Upper lobe of right lung (tissue), 1 donor: ENCODE results near the gene TBRG4. TPM values are rescaled to one million over a fixed set of nuclear protein-coding genes. Genes with fewer than 3 reads are reported as not detected.

Source experiments
- ATAC-seq: fragments of 200-7000 bp; cut with Tn5 transposase; one replicate; pipeline ENCODE4 v1.9.1; 2020; ENCODE audit warnings: mild to moderate bottlenecking, moderate library complexity
- DNase-seq: peaks from one replicate; pipeline ENCODE4 v3.0.0-alpha.2; 2020
- H3K27ac ChIP-seq: fragments of 200-600 bp; one replicate; pipeline ENCODE4 v1.8.0; 2022
- H3K27me3 ChIP-seq: fragments of 200-600 bp; one replicate; pipeline ENCODE4 v1.8.0; 2022; ENCODE audit warnings: mild to moderate bottlenecking
- H3K36me3 ChIP-seq: fragments of 200-600 bp; one replicate; pipeline ENCODE4 v1.8.0; 2022
- H3K4me1 ChIP-seq: fragments of 200-600 bp; one replicate; pipeline ENCODE4 v1.8.0; 2022
- H3K4me3 ChIP-seq: fragments of 200-600 bp; one replicate; pipeline ENCODE4 v1.8.0; 2022; ENCODE audit warnings: mild to moderate bottlenecking
- H3K9me3 ChIP-seq: fragments of 200-600 bp; one replicate; pipeline ENCODE4 v1.8.0; 2022
- intact Hi-C: fragments of 100-400 bp; cut with DNase I; formaldehyde crosslinking; loops from one replicate; pipeline ENCODE4 v1.11.0; 2022
- total RNA-seq: library from RNA; stranded (reverse); fragmentation: NEBNext Ultra II Directional; extraction: Animal tissue kit (Norgen Biotek cat#: 25700); gene quantifications from one replicate; pipeline ENCODE4 v1.2.1, GENCODE V29; 2021
- TF ChIP-seq, protein P1 (sequence below): fragments of 200-600 bp; IDR thresholded peaks from one replicate; pipeline ENCODE4 v1.8.0; 2022; ENCODE audit warnings: antibody characterized with exemption
- donor health status: DM: no; HTN: yes; CAD: no; lungs with severe emphysema.

TBRG4 gene
- total RNA-seq, 1 donor from 2014 or later = 59.4 TPM

DNA sequence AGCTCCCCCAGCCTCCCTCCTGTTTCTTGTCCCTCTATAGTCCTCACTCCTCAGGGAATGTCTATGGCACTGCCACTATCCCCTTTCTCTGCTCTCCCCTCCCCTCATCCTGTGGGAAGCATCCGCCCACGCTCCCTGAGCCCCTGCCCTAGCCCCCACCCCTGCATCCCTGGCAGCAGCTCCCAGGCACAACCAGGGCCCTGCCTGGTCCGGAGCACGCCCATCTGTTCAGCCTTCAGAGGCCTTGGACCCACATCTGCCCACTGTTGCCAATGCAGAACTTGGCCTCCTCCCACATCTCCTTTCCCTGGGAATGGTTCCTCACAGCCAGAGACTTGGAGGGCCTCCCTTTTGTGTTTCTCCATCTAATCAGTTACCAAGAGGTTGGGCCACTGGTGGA, 20.4 kb upstream of the TBRG4 start:
- Histone ChIP-seq H3K36me3 (no peaks in the 10 kb centered on the region), H3K9me3 (no peaks in the 10 kb centered on the region), H3K27ac (no peak overlapping the region), H3K4me1 (no peaks in the 10 kb centered on the region), H3K4me3 (no peak overlapping the region), H3K27me3 (no peaks in the 10 kb centered on the region)
- no peak for DNase-seq
- intact Hi-C loops = no loop called here
- TF ChIP-seq, protein P1, sequence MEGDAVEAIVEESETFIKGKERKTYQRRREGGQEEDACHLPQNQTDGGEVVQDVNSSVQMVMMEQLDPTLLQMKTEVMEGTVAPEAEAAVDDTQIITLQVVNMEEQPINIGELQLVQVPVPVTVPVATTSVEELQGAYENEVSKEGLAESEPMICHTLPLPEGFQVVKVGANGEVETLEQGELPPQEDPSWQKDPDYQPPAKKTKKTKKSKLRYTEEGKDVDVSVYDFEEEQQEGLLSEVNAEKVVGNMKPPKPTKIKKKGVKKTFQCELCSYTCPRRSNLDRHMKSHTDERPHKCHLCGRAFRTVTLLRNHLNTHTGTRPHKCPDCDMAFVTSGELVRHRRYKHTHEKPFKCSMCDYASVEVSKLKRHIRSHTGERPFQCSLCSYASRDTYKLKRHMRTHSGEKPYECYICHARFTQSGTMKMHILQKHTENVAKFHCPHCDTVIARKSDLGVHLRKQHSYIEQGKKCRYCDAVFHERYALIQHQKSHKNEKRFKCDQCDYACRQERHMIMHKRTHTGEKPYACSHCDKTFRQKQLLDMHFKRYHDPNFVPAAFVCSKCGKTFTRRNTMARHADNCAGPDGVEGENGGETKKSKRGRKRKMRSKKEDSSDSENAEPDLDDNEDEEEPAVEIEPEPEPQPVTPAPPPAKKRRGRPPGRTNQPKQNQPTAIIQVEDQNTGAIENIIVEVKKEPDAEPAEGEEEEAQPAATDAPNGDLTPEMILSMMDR = no peak
- no peak for ATAC-seq

DNA sequence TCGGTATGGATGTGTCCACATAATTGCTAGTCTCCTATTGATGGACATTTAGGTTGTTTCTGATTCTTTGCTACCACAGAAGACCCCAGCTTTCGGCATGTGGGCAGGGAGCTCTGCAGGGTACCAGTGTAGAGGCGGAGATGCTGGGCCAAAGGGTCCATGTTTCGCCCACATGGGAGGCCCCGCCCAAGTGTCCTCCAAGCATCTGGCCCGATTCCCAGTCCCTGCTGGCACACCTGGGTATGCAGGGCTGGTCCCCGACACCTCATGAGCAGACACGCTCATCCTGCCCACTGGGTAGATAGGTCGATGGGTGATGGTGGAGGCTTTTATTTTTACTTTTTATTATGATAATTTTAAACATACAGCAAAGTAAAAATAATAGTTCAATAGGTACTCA, 19.4 kb upstream of the TBRG4 start:
- TF ChIP-seq, protein P1 = no peak
- Histone ChIP-seq H3K9me3 (no peaks in the 10 kb centered on the region), H3K27me3 (no peaks in the 10 kb centered on the region), H3K4me1 (no peaks in the 10 kb centered on the region), H3K36me3 (no peaks in the 10 kb centered on the region), H3K27ac (no peak overlapping the region), H3K4me3 (no peak overlapping the region)
- DNase-seq (no peak), ATAC-seq (no peak)
- intact Hi-C loops = no loop called here

DNA sequence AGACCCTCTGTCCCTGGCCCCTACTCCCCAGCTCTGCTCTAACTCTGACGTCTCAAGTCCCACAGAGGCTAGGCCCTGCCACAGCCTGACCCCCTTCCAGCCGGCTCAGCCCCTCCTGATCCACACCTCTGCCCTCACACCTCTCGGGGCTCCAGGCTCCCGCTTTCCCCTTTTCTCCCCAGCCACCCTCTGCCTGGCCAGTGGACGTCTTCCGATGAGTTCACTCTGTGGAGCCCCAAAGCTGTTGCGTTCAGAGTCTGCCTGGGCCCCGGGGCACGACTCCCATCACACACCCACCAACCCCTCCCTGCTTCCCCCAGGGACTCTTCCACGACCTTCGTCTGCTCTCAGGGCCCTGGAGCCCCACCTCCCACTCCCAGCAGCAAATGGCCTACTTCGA, 18.4 kb upstream of the TBRG4 start:
- Histone ChIP-seq H3K4me1 (no peaks in the 10 kb centered on the region), H3K36me3 (no peaks in the 10 kb centered on the region), H3K9me3 (no peaks in the 10 kb centered on the region), H3K27ac (no peak overlapping the region), H3K4me3 (no peak overlapping the region), H3K27me3 (no peaks in the 10 kb centered on the region)
- TF ChIP-seq, protein P1 = no peak
- no peak for DNase-seq
- no peak for ATAC-seq
- intact Hi-C loops = no loop called here

DNA sequence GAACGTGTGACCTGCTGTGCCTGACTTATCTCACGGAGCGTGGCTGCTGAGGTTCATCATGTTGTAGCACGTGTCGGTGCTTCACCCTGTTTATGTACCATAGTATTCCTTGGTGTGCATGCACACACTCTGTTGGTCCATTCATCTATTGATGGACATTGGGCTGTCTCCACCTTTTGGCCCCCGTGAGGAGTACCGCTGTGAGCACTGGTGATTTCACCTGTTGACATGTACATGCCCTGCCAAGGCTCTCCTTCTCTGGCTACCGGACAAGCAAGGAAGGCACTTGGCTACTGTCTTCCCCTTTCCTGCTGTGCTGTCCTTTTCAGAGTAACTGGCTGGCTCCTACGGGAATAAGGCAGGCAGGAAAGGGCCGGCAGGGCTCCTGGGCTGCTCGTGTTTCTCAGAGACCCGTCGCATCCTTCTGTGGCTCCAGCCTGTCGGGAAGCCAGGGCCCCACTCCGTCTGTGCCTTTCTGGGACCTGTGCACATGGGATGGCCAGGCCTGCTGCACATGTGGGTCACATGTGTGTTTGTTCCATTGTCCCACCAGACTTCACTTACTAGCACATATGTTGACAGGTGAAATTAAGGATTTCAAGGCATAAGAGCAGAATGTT, 17.8 kb upstream of the TBRG4 start:
- H3K27me3 ChIP-seq = no peaks in the 10 kb centered on the region
- no peaks in the 10 kb centered on the region for H3K9me3 ChIP-seq
- intact Hi-C loops = no loop called here
- H3K36me3 ChIP-seq = no peaks in the 10 kb centered on the region
- no peak overlapping the region for H3K4me3 ChIP-seq
- no peaks in the 10 kb centered on the region for H3K4me1 ChIP-seq
- ATAC-seq (no peak), DNase-seq (no peak)
- TF ChIP-seq, protein P1 = no peak
- H3K27ac ChIP-seq = no peak overlapping the region

DNA sequence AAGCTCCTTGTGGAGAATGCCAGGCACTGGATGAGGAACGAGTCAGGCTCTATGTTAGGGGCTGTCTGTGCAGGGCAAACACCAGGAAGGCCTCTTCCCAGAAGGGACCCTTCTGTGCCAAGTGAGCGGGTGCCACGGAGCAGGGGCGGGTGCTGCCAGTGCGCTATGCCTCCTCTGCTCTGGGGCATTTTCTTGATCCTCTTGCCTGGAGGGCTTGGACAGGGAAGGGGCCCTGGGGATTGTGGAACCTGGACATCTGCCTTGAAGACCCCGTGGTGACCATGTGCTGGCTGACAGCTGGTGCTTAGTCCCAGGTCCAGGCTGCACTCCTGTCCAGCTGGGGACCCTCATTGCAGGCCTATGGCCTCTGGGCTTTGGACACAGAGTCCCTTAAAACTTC, 15.4 kb upstream of the TBRG4 start:
- Histone ChIP-seq H3K36me3 (no peaks in the 10 kb centered on the region), H3K27ac (no peak overlapping the region), H3K4me1 (no peaks in the 10 kb centered on the region), H3K27me3 (no peaks in the 10 kb centered on the region), H3K9me3 (no peaks in the 10 kb centered on the region), H3K4me3 (no peak overlapping the region)
- DNase-seq (no peak), ATAC-seq (no peak)
- TF ChIP-seq, protein P1 = no peak
- intact Hi-C loops = no loop called here

DNA sequence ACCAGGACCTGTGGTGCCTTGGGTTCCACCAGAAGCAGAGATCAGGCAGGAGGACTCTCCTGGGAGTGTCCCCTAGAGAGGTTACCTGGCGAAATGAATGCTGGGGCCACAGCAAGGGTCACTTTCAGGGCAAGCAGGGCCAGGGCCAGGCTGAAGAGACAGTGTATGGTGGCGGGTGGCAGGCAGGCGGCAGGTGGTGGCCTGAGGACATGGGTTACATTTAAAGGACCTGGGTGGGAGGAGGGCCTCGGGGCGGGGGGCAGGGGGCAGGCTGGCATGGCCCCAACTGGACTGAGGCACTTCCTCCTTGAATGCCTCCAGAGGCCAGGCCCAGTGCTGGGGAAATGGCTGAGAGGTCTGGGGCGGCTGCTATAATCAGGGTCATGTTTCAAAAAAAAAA, 14.7 kb upstream of the TBRG4 start:
- DNase-seq (no peak), ATAC-seq (no peak)
- Histone ChIP-seq H3K36me3 (no peaks in the 10 kb centered on the region), H3K4me3 (no peak overlapping the region), H3K4me1 (no peaks in the 10 kb centered on the region), H3K27me3 (no peaks in the 10 kb centered on the region), H3K27ac (no peak overlapping the region), H3K9me3 (no peaks in the 10 kb centered on the region)
- TF ChIP-seq, protein P1 = no peak
- intact Hi-C loops = no loop called here
